ENCODE results near the gene MACROD2. TPM values are rescaled to one million over a fixed set of nuclear protein-coding genes. Genes with fewer than 3 reads are reported as not detected.

Gene MACROD2
- total and polyA plus RNA-seq, 4 donors: 13.0 to 67.1 (median 20.7) TPM

GRCh38 chr20:14861028-14861699 is 865.8 kb downstream of the MACROD2 start:
- Histone ChIP-seq H3K9ac (ENCODE audit: insufficient read depth in 1 of 2, low read length in 2 of 2) (no peak overlapping the region), H3K4me3 (no peak overlapping the region), H3K27ac (ENCODE audit: low read depth in 1 of 2, low read length in 1 of 2) (no peak overlapping the region), H3K9me3 (ENCODE audit: control insufficient read depth in 4 of 4, insufficient read depth in 3 of 4, low read length in 3 of 4) (no peaks in the 10 kb centered on the region), H3K27me3 (ENCODE audit: control insufficient read depth in 3 of 3, insufficient read depth in 3 of 3, low read length in 2 of 3) (no peaks in the 10 kb centered on the region), H3K4me1 (ENCODE audit: control insufficient read depth in 5 of 5, insufficient read depth in 5 of 5, low read length in 5 of 5) (peaks cover 0 to 1% (median 0%) of the 10 kb centered on the region in 5 donors), H3K36me3 (ENCODE audit: control insufficient read depth in 4 of 4, insufficient read depth in 4 of 4, low read length in 4 of 4) (no peaks in the 10 kb centered on the region)
- WGBS, 2 donors: 86 to 92% methylated on average over 4 of the region's 4 CpGs
- TF ChIP-seq CTCF (IDR thresholded peaks at IDR 0.05; ENCODE audit: control extremely low read depth, extremely low read depth): no peak
- DNase-seq (no peak), ATAC-seq (ENCODE audit: insufficient read depth, low FRiP score) (no peak)

DNA sequence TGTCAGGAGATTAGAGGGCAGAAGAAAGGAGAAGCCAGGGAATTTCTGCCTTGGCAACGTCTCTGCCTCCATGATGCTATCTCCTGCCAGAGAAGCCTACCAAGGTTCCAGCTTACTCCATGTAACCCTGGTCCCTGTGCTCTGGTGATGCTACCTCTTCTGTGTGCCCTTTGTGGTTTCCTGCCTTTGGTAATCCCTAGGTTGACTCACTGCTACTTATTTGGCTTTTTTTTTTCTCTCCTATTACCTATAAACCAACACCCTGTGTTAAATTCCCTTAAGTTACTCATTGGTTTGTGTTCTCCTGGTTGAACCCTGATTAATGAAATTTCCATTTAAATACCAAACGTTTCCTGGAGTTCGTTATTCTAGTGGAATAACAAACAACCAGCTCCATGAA is 869.9 kb downstream of the MACROD2 start:
- ATAC-seq (ENCODE audit: insufficient read depth, low FRiP score) (no peak), DNase-seq (no peak)
- Histone ChIP-seq H3K9me3 (ENCODE audit: control insufficient read depth in 4 of 4, insufficient read depth in 3 of 4, low read length in 3 of 4) (no peaks in the 10 kb centered on the region), H3K4me1 (ENCODE audit: control insufficient read depth in 5 of 5, insufficient read depth in 5 of 5, low read length in 5 of 5) (peaks cover 0 to 1% (median 0%) of the 10 kb centered on the region in 5 donors), H3K27ac (ENCODE audit: low read depth in 1 of 2, low read length in 1 of 2) (no peak overlapping the region), H3K9ac (ENCODE audit: insufficient read depth in 1 of 2, low read length in 2 of 2) (no peak overlapping the region), H3K27me3 (ENCODE audit: control insufficient read depth in 3 of 3, insufficient read depth in 3 of 3, low read length in 2 of 3) (no peaks in the 10 kb centered on the region), H3K4me3 (no peak overlapping the region), H3K36me3 (ENCODE audit: control insufficient read depth in 4 of 4, insufficient read depth in 4 of 4, low read length in 4 of 4) (no peaks in the 10 kb centered on the region)
- WGBS, 2 donors: 68 to 70% methylated on average over 3 of the region's 3 CpGs
- TF ChIP-seq CTCF (IDR thresholded peaks at IDR 0.05; ENCODE audit: control extremely low read depth, extremely low read depth): no peak

- no peaks in the 10 kb centered on the region for H3K9me3 ChIP-seq (ENCODE audit: control insufficient read depth in 4 of 4, insufficient read depth in 3 of 4, low read length in 3 of 4)
- ATAC-seq (ENCODE audit: insufficient read depth, low FRiP score): no peak
- no peak overlapping the region for H3K9ac ChIP-seq (ENCODE audit: insufficient read depth in 1 of 2, low read length in 2 of 2)
- no peaks in the 10 kb centered on the region for H3K4me1 ChIP-seq (ENCODE audit: control insufficient read depth in 5 of 5, insufficient read depth in 5 of 5, low read length in 5 of 5)
- H3K4me3 ChIP-seq: no peak overlapping the region
- no peak for TF ChIP-seq CTCF (IDR thresholded peaks at IDR 0.05; ENCODE audit: control extremely low read depth, extremely low read depth)
- no peak overlapping the region for H3K27ac ChIP-seq (ENCODE audit: low read depth in 1 of 2, low read length in 1 of 2)
- H3K36me3 ChIP-seq (ENCODE audit: control insufficient read depth in 4 of 4, insufficient read depth in 4 of 4, low read length in 4 of 4): no peaks in the 10 kb centered on the region
- H3K27me3 ChIP-seq (ENCODE audit: control insufficient read depth in 3 of 3, insufficient read depth in 3 of 3, low read length in 2 of 3): no peaks in the 10 kb centered on the region
- DNase-seq: peak in 1 of 3 donors; percentile 34
Observed at GRCh38 chr20:14865731-14866130, 870.4 kb downstream of the MACROD2 start.

Data from lung (tissue), 12 donors.